ENCODE measurements around the gene SCO2. TPM values are rescaled to one million over a fixed set of nuclear protein-coding genes. Genes with fewer than 3 reads are reported as not detected.

The SCO2 gene
- polyA plus RNA-seq, 1 donor (not counting 4 experiments of a cell fraction or from before 2014, with no cell fraction given), result 1.9 TPM

DNA sequence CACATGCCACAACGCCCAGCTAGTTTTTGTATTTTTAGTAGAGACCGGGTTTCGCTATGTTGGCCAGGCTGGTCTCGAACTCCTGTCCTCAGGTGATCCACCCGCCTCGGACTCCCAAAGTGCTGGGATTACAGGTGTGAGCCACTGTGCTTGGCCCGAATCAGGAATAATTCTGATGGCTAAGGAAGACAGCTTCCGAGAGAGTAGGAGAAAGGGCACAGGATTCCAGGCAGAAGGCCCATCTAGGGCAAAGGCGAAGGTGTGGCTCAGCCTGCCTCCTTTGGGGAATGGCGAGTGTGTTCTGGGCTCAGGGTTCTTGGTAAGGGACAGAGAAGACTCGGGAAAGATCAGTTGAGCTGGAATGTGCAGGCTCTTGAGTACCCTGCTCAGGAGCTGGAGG, 38.9 kb upstream of the SCO2 start:
- TF ChIP-seq EZH2 (IDR thresholded peaks at IDR 0.05; ENCODE audit: low read length), result no peak
- TF ChIP-seq, protein P1, sequence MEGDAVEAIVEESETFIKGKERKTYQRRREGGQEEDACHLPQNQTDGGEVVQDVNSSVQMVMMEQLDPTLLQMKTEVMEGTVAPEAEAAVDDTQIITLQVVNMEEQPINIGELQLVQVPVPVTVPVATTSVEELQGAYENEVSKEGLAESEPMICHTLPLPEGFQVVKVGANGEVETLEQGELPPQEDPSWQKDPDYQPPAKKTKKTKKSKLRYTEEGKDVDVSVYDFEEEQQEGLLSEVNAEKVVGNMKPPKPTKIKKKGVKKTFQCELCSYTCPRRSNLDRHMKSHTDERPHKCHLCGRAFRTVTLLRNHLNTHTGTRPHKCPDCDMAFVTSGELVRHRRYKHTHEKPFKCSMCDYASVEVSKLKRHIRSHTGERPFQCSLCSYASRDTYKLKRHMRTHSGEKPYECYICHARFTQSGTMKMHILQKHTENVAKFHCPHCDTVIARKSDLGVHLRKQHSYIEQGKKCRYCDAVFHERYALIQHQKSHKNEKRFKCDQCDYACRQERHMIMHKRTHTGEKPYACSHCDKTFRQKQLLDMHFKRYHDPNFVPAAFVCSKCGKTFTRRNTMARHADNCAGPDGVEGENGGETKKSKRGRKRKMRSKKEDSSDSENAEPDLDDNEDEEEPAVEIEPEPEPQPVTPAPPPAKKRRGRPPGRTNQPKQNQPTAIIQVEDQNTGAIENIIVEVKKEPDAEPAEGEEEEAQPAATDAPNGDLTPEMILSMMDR (optimal IDR thresholded peaks at IDR 0.05 in 1 of 3, IDR thresholded peaks at IDR 0.05 in 1 of 3, conservative IDR thresholded peaks at IDR 0.05 in 1 of 3; ENCODE audit: extremely low read depth in 1 of 3, insufficient read depth in 2 of 3, low read length in 3 of 3), result no peak
- DNase-seq (ENCODE audit: low read depth, low spot score), result no peak

DNA sequence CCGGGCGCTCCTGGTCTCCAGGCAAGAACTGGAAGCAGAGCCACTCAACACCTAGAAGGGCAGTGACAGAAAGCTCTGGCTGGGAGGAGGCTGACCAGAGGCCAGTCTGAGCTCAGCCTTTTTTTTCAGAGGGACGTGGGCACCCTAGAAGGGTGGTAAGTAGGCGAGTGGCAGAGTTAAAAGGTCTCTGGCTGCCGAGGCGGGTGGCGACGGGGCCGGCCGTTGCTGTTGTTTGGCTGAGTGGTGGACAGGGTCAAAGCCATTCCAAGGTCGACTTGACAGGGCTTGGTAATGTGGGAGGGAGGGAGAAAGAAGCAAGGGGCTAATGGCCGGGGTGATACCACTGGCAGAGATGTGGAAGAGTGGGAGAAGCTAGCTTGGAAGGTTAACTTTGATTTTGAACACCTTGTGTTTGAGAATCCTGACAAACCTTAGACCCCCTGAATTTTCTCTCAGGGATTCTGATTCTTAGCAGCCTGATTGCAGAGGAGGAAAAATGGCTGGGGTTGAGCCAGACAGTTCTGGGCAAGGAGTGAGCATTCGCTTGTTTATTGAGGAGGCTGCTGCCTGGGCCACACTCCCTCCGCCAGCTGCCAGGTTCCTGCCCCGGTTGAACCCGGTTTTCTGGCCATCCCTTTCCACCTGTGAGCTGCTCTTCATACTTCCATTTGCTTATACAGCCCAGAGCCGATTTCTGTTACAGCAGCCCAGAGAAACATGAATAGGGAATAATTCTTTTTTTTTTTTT, 38.2 kb upstream of the SCO2 start:
- H3K4me1 ChIP-seq (ENCODE audit: control insufficient read depth, extremely low read depth, insufficient read depth, low read length), result peaks cover 16% of the 10 kb centered on the region
- FAIRE-seq (no peak), DNase-seq (ENCODE audit: low read depth, low spot score) (no peak)
- dilution Hi-C loops (cut with MboI; ENCODE audit: extremely low pct_ligation_motif_present, low sequenced_read_pairs), result no loop called here
- H3K79me2 ChIP-seq (ENCODE audit: control insufficient read depth, insufficient read depth, low read length), result no peaks in the 10 kb centered on the region
- H2AFZ ChIP-seq (ENCODE audit: control insufficient read depth, low read length), result peak overlapping the region; percentile 90
- no peaks in the 10 kb centered on the region for H3K9me1 ChIP-seq (ENCODE audit: control insufficient read depth, extremely low read depth, insufficient read depth, low read length)
- peak overlapping the region; percentile 94 for H3K4me2 ChIP-seq (ENCODE audit: control insufficient read depth, extremely low read depth, insufficient read depth, low read depth, low read length)
- peak overlapping the region; percentile 76 for H3K9ac ChIP-seq (ENCODE audit: control insufficient read depth, extremely low read depth, insufficient read depth, low read length)
- peaks cover 0 to under 1% of the 10 kb centered on the region in 2 experiments for H3K36me3 ChIP-seq (ENCODE audit: control insufficient read depth in 2 of 2, extremely low read depth in 1 of 2, insufficient read depth in 2 of 2, low read length in 2 of 2)
- H3K27me3 ChIP-seq (ENCODE audit: control insufficient read depth, extremely low read depth, insufficient read depth, low read length), result no peaks in the 10 kb centered on the region
- H3K9me3 ChIP-seq (ENCODE audit: control insufficient read depth, low read depth, low read length), result no peaks in the 10 kb centered on the region
- no peak overlapping the region for H3K27ac ChIP-seq (ENCODE audit: control insufficient read depth, insufficient read depth, low read length)
- H3K4me3 ChIP-seq (ENCODE audit: control insufficient read depth in 2 of 3, extremely low read depth in 1 of 3, insufficient read depth in 2 of 3, low read depth in 1 of 3, low read length in 3 of 3), result peak overlapping the region; percentile 61 to 87 (median 85)
- no peaks in the 10 kb centered on the region for H4K20me1 ChIP-seq (ENCODE audit: control insufficient read depth, extremely low read depth, insufficient read depth, low read length)
- TF ChIP-seq, protein P1 (optimal IDR thresholded peaks at IDR 0.05 in 1 of 3, IDR thresholded peaks at IDR 0.05 in 1 of 3, conservative IDR thresholded peaks at IDR 0.05 in 1 of 3; ENCODE audit: extremely low read depth in 1 of 3, insufficient read depth in 2 of 3, low read length in 3 of 3), result no peak
- TF ChIP-seq EZH2 (IDR thresholded peaks at IDR 0.05; ENCODE audit: low read length), result no peak

More for the DNA sequence above, 38.9 kb upstream of the SCO2 start:
- Histone ChIP-seq H3K4me2 (ENCODE audit: control insufficient read depth, extremely low read depth, insufficient read depth, low read depth, low read length) (no peak overlapping the region), H3K27ac (ENCODE audit: control insufficient read depth, insufficient read depth, low read length) (no peak overlapping the region), H3K27me3 (ENCODE audit: control insufficient read depth, extremely low read depth, insufficient read depth, low read length) (no peaks in the 10 kb centered on the region), H3K4me3 (ENCODE audit: control insufficient read depth in 2 of 3, extremely low read depth in 1 of 3, insufficient read depth in 2 of 3, low read depth in 1 of 3, low read length in 3 of 3) (no peak overlapping the region), H3K79me2 (ENCODE audit: control insufficient read depth, insufficient read depth, low read length) (no peaks in the 10 kb centered on the region), H3K9ac (ENCODE audit: control insufficient read depth, extremely low read depth, insufficient read depth, low read length) (no peak overlapping the region), H3K4me1 (ENCODE audit: control insufficient read depth, extremely low read depth, insufficient read depth, low read length) (peaks cover 16% of the 10 kb centered on the region), H2AFZ (ENCODE audit: control insufficient read depth, low read length) (no peak overlapping the region), H3K9me3 (ENCODE audit: control insufficient read depth, low read depth, low read length) (no peaks in the 10 kb centered on the region), H4K20me1 (ENCODE audit: control insufficient read depth, extremely low read depth, insufficient read depth, low read length) (no peaks in the 10 kb centered on the region), H3K36me3 (ENCODE audit: control insufficient read depth in 2 of 2, extremely low read depth in 1 of 2, insufficient read depth in 2 of 2, low read length in 2 of 2) (peaks cover 4 to 5% of the 10 kb centered on the region in 2 experiments), H3K9me1 (ENCODE audit: control insufficient read depth, extremely low read depth, insufficient read depth, low read length) (no peaks in the 10 kb centered on the region)
- dilution Hi-C loops (cut with MboI; ENCODE audit: extremely low pct_ligation_motif_present, low sequenced_read_pairs), result no loop called here
- no peak for FAIRE-seq
